IMR-90 (cell line): ENCODE measurements around the gene RUNDC1. TPM values are rescaled to one million over a fixed set of nuclear protein-coding genes. Genes with fewer than 3 reads are reported as not detected.

ENCODE experiments used
- ATAC-seq: fragments of 200-7000 bp; cut with Tn5 transposase; 2 replicates; pipeline ENCODE4 v1.9.1; 2020; ENCODE audit warnings: low read depth, mild to moderate bottlenecking, moderate library complexity
- BruUV-seq: library from RNA; stranded (reverse); fragments of 400-500 nt; replicated peaks from 2 replicates; lab custom pipeline; 2021; lab: Mats Ljungman, UMichigan
- CTCF ChIA-PET: fragments of 300-600 bp; formaldehyde crosslinking; extraction: SDS; loops from one replicate; lab custom pipeline; 2021; ENCODE audit warnings: antibody characterized with exemption; lab: Yijun Ruan, JAX
- POLR2A ChIA-PET: fragments of 300-600 bp; sonication (Branson Sonifier 250); formaldehyde crosslinking; loops from one replicate; lab custom pipeline; 2022; ENCODE audit warnings: antibody characterized with exemption; ENCODE audit not compliant: unreplicated experiment; lab: Charles Lee
- DNase-seq: peaks from one replicate; pipeline ENCODE4 v3.0.0; 2013
- H2AFZ ChIP-seq: replicated peaks from 2 replicates; pipeline ENCODE3; 2013; ENCODE audit warnings: low read length, mild to moderate bottlenecking; ENCODE audit not compliant: poor library complexity
- H2AK5ac ChIP-seq: 2 replicates; pipeline ENCODE4 v1.6.1; 2013; ENCODE audit warnings: low read depth, low read length, inconsistent platforms
- H2AK9ac ChIP-seq: replicated peaks from 2 replicates; pipeline ENCODE3; 2013; ENCODE audit warnings: mild to moderate bottlenecking, low read depth, low read length, moderate library complexity; ENCODE audit not compliant: poor library complexity
- H2BK120ac ChIP-seq: 2 replicates; pipeline ENCODE4 v1.6.1; 2013; ENCODE audit warnings: low read depth, low read length, inconsistent platforms
- H2BK15ac ChIP-seq: 3 replicates; pipeline ENCODE4 v1.6.1; 2013; ENCODE audit warnings: low read depth, low read length, inconsistent platforms
- H2BK20ac ChIP-seq: 2 replicates; pipeline ENCODE4 v1.6.1; 2013; ENCODE audit warnings: low read depth, mild to moderate bottlenecking, inconsistent platforms, low read length, moderate library complexity
- H2BK5ac ChIP-seq: 2 replicates; pipeline ENCODE4 v1.6.1; 2013; ENCODE audit warnings: mild to moderate bottlenecking, low read depth, low read length, inconsistent platforms; ENCODE audit not compliant: poor library complexity, severe bottlenecking
- H3K14ac ChIP-seq: replicated peaks from 2 replicates; pipeline ENCODE4 v1.6.1; 2013; ENCODE audit warnings: low read depth, low read length, inconsistent platforms
- H3K18ac ChIP-seq: 2 replicates; pipeline ENCODE4 v1.6.1; 2013; ENCODE audit warnings: low read depth, low read length, control low read depth
- H3K23ac ChIP-seq: 2 replicates; pipeline ENCODE4 v1.6.1; 2013; ENCODE audit warnings: low read depth, low read length, inconsistent platforms
- H3K27ac ChIP-seq: 2 replicates; pipeline ENCODE4 v1.5.1; 2013; ENCODE audit warnings: mild to moderate bottlenecking, control low read depth, low read length; ENCODE audit not compliant: insufficient read depth
- H3K27me3 ChIP-seq: 2 replicates; pipeline ENCODE4 v1.6.1; 2013; ENCODE audit warnings: low read length; ENCODE audit not compliant: control insufficient read depth, insufficient read depth
- H3K36me3 ChIP-seq: 2 replicates; pipeline ENCODE4 v1.6.1; 2013; ENCODE audit warnings: low read length, mixed read lengths; ENCODE audit not compliant: control insufficient read depth, insufficient read depth
- H3K4ac ChIP-seq: 2 replicates; pipeline ENCODE4 v1.6.1; 2013; ENCODE audit warnings: low read depth, low read length, inconsistent platforms
- H3K4me1 ChIP-seq: 2 replicates; pipeline ENCODE4 v1.6.1; 2013; ENCODE audit warnings: low read length, mixed read lengths; ENCODE audit not compliant: control insufficient read depth, insufficient read depth
- H3K4me2 ChIP-seq: 2 replicates; pipeline ENCODE4 v1.6.1; 2013; ENCODE audit warnings: low read depth, mild to moderate bottlenecking, control low read depth, low read length, moderate library complexity
- H3K4me3 ChIP-seq: 2 replicates; pipeline ENCODE4 v1.5.1; 2013; ENCODE audit warnings: low read depth, mild to moderate bottlenecking, control low read depth, low read length, moderate library complexity; ENCODE audit not compliant: insufficient read depth
- H3K56ac ChIP-seq: 2 replicates; pipeline ENCODE4 v1.6.1; 2013; ENCODE audit warnings: low read length, inconsistent platforms; ENCODE audit not compliant: insufficient read depth; ENCODE audit errors: extremely low read depth
- H3K79me1 ChIP-seq, 2 experiments: 2 replicates each; pipeline ENCODE4 v1.6.1; 2013; ENCODE audit warnings: low read length in 2 of 2, inconsistent platforms in 1 of 2, low read depth in 1 of 2
- H3K9ac ChIP-seq: 2 replicates; pipeline ENCODE4 v1.6.1; 2013; ENCODE audit warnings: low read depth, low read length, control low read depth
- H3K9me1 ChIP-seq: 2 replicates; pipeline ENCODE4 v1.6.1; 2013; ENCODE audit warnings: low read length, inconsistent platforms; ENCODE audit not compliant: insufficient read depth
- H3K9me3 ChIP-seq: 2 replicates; pipeline ENCODE4 v1.6.1; 2013; ENCODE audit warnings: low read length; ENCODE audit not compliant: control insufficient read depth, insufficient read depth
- H4K20me1 ChIP-seq: 2 replicates; pipeline ENCODE4 v1.6.1; 2013; ENCODE audit warnings: low read length, inconsistent platforms; ENCODE audit not compliant: insufficient read depth
- H4K5ac ChIP-seq: 2 replicates; pipeline ENCODE4 v1.6.1; 2013; ENCODE audit warnings: mild to moderate bottlenecking, low read depth, low read length, control low read depth
- H4K8ac ChIP-seq, 2 experiments: 2 replicates each; pipeline ENCODE4 v1.6.1; 2013; ENCODE audit warnings: low read depth in 2 of 2, low read length in 2 of 2, control low read depth in 1 of 2, inconsistent platforms in 1 of 2
- H4K91ac ChIP-seq: 2 replicates; pipeline ENCODE4 v1.6.1; 2013; ENCODE audit warnings: low read depth, low read length, inconsistent platforms; ENCODE audit not compliant: insufficient read depth
- CHD1 ChIP-seq: IDR thresholded peaks from 2 replicates; pipeline ENCODE4 v1.6.1; 2012; ENCODE audit warnings: low read depth, low read length, improper control_type of control experiment
- CTCF ChIP-seq: conservative IDR thresholded peaks from 2 replicates; pipeline ENCODE4 v1.5.1; 2012; ENCODE audit warnings: mild to moderate bottlenecking, low read depth, low read length, improper control_type of control experiment
- ELK1 ChIP-seq: fragments of 150-350 bp; IDR thresholded peaks from 2 replicates; pipeline ENCODE4 v1.6.1; 2016; ENCODE audit warnings: low read depth, mild to moderate bottlenecking, low read length, moderate library complexity, borderline replicate concordance
- FOS ChIP-seq: fragments of 150-350 bp; IDR thresholded peaks from 2 replicates; pipeline ENCODE4 v1.6.1; 2016; ENCODE audit warnings: low read depth, low read length
- RAD21 ChIP-seq: IDR thresholded peaks from 2 replicates; pipeline ENCODE4 v1.6.1; 2012; ENCODE audit warnings: low read length, improper control_type of control experiment
- SMC3 ChIP-seq: fragments of 150-350 bp; IDR thresholded peaks from 2 replicates; pipeline ENCODE4 v1.6.1; 2016; ENCODE audit warnings: low read depth, mild to moderate bottlenecking, antibody characterized with exemption, low read length, moderate library complexity
- WGBS, 2 experiments: methylation state at CpG; one replicate each; pipeline versions ENCODE4 v1.1.5 to v1.1.7; 2013; ENCODE audit warnings: missing lambda C conversion rate in 2 of 2; ENCODE audit not compliant: insufficient read length in 1 of 2; ENCODE audit errors: extremely low coverage in 2 of 2; 5-methylcytosine and 5-hydroxymethylcytosine counted together
- dilution Hi-C: fragments of 300-500 bp; cut with HindIII; formaldehyde crosslinking; loops from one replicate; pipeline ENCODE4 v1.14.3; 2018; ENCODE audit warnings: low sequenced_read_pairs; ENCODE audit not compliant: unreplicated experiment
- in situ Hi-C: fragments of 300-500 bp; cut with MboI; formaldehyde crosslinking; loops from 3 replicates; pipeline ENCODE4 v1.14.3; 2019; ENCODE audit warnings: low sequenced_read_pairs, inconsistent platforms, mixed read lengths
- intact Hi-C: fragments of 100-400 bp; cut with micrococcal nuclease; formaldehyde crosslinking; loops from 2 replicates; pipeline ENCODE4 v1.10.0; 2022
- polyA plus RNA-seq, 3 experiments: library from polyadenylated mRNA; depleted of rRNA; stranded (reverse); fragments of >200 nt; gene quantifications; 2 replicates each; pipeline ENCODE4 v1.2.3, GENCODE V29; 2012; ENCODE audit warnings: low replicate concordance in 1 of 3
- total RNA-seq: library from RNA; depleted of rRNA; stranded (reverse); fragments of >200 nt; gene quantifications from 2 replicates; pipeline ENCODE4 v1.2.3, GENCODE V29; 2012

RUNDC1 gene
- total and polyA plus RNA-seq, 2 of the 4 experiments (the other 2 are of a cell fraction) = 7.0 to 7.9 TPM

- ATAC-seq (peak; percentile 91), DNase-seq (peak; percentile 64)
- H3K79me1 ChIP-seq = no peaks in the 10 kb centered on the region
- no peak overlapping the region for H2AK9ac ChIP-seq
- H3K27ac ChIP-seq = no peak overlapping the region
- H2BK15ac ChIP-seq = no peak overlapping the region
- H3K4me2 ChIP-seq = no peak overlapping the region
- no peak overlapping the region for H4K5ac ChIP-seq
- peak overlapping the region; percentile 18 for H2AFZ ChIP-seq
- no peak overlapping the region for H3K4me3 ChIP-seq
- no peak overlapping the region for H2BK5ac ChIP-seq
- TF ChIP-seq FOS = no peak
- peak; percentile 96 for TF ChIP-seq SMC3
- TF ChIP-seq RAD21 = peak; percentile 90
- TF ChIP-seq CTCF = peak; percentile 88
- no peak for TF ChIP-seq ELK1
- no peak for TF ChIP-seq CHD1
- no peak overlapping the region for H4K8ac ChIP-seq
- H2AK5ac ChIP-seq = no peak overlapping the region
- H3K9ac ChIP-seq = no peak overlapping the region
- no peak overlapping the region for H3K14ac ChIP-seq
- H3K9me3 ChIP-seq = no peaks in the 10 kb centered on the region
- no peaks in the 10 kb centered on the region for H4K20me1 ChIP-seq
- in situ Hi-C loops = loop anchor here (5.0 to 10.0 kb wide), 2 partner anchors 96 to 213 kb away; partner anchors contain the start of gene AOC2
- H2BK20ac ChIP-seq = no peak overlapping the region
- no peaks in the 10 kb centered on the region for H3K4me1 ChIP-seq
- intact Hi-C loops = loop anchor here (1.0 kb wide), 2 partner anchors 95 to 217 kb away; no protein-coding TSS in a partner anchor
- H3K18ac ChIP-seq = no peak overlapping the region
- BruUV-seq = no TSS peak
- no CpG with 5 or more reads among the region's 9 CpGs for WGBS, 2 experiments
- no peaks in the 10 kb centered on the region for H3K9me1 ChIP-seq
- peaks cover 20% of the 10 kb centered on the region for H3K27me3 ChIP-seq
- POLR2A ChIA-PET = no interaction called here
- dilution Hi-C loops = no loop called here
- no peaks in the 10 kb centered on the region for H3K36me3 ChIP-seq
- CTCF ChIA-PET = interaction anchor here (0.6 to 1.5 kb wide), 9 partner anchors 9 to 94 kb away, joined by 3 to 8 read pairs (median 3); partner anchors contain the start of gene AOC2
- H3K23ac ChIP-seq = no peak overlapping the region
- no peak overlapping the region for H2BK120ac ChIP-seq
- H3K56ac ChIP-seq = no peak overlapping the region
- H3K4ac ChIP-seq = no peak overlapping the region
- no peak overlapping the region for H4K91ac ChIP-seq
These were observed 42.4 kb upstream of the RUNDC1 start for GRCh38 chr17:42937712-42938596.
